SW 1271 (cell line): ENCODE measurements around the gene PIK3R4.

Source experiments
- DNase-seq, 2 experiments: peaks; one replicate each; lab custom pipeline; 2025; lab: John Stamatoyannopoulos, UW

The PIK3R4 gene

GRCh38 chr3:130746246-130747039 lies at the start of gene PIK3R4:
PIK3R4 (minus strand) TSS chr3:130746829; CDS start chr3:130745218, 1,611 bp downstream.
- DNase-seq: peak; percentile 94 to 97

- DNase-seq: no peak
These were observed 48.8 kb upstream of the PIK3R4 start for GRCh38 chr3:130795396-130795795.

GRCh38 chr3:130792246-130792645 lies 45.6 kb upstream of the PIK3R4 start:
- no peak for DNase-seq

- no peak for DNase-seq
These were observed 43.2 kb upstream of the PIK3R4 start for GRCh38 chr3:130789782-130790322.

- no peak for DNase-seq
These were observed 40.9 kb upstream of the PIK3R4 start for GRCh38 chr3:130787422-130788068.

GRCh38 chr3:130786306-130786705 lies 39.7 kb upstream of the PIK3R4 start:
- DNase-seq: no peak

- DNase-seq: no peak
These were observed 37.0 kb upstream of the PIK3R4 start for GRCh38 chr3:130783629-130784028.

GRCh38 chr3:130779486-130779885 lies 32.9 kb upstream of the PIK3R4 start:
- no peak for DNase-seq

- no peak for DNase-seq
These were observed 32.4 kb upstream of the PIK3R4 start for GRCh38 chr3:130779031-130779430.

GRCh38 chr3:130773366-130773765 lies 26.7 kb upstream of the PIK3R4 start:
- DNase-seq: no peak

GRCh38 chr3:130772129-130772528 lies 25.5 kb upstream of the PIK3R4 start:
- no peak for DNase-seq

- no peak for DNase-seq
These were observed 24.0 kb upstream of the PIK3R4 start for GRCh38 chr3:130770644-130771043.

GRCh38 chr3:130761730-130762311 lies 15.2 kb upstream of the PIK3R4 start:
- no peak for DNase-seq

- no peak for DNase-seq
These were observed 14.3 kb upstream of the PIK3R4 start for GRCh38 chr3:130760922-130761321.

- peak in 1 of 2 experiments; percentile 61 for DNase-seq
These were observed 13.2 kb upstream of the PIK3R4 start for GRCh38 chr3:130759692-130760338.

- no peak for DNase-seq
These were observed 12.2 kb upstream of the PIK3R4 start for GRCh38 chr3:130758624-130759369.

- no peak for DNase-seq
These were observed 11.1 kb upstream of the PIK3R4 start for GRCh38 chr3:130757611-130758150.

- DNase-seq: no peak
These were observed 9.0 kb upstream of the PIK3R4 start for GRCh38 chr3:130755666-130756065.

GRCh38 chr3:130748981-130749380 lies 2.4 kb upstream of the PIK3R4 start:
- no peak for DNase-seq

- DNase-seq: no peak
These were observed 1.8 kb upstream of the PIK3R4 start for GRCh38 chr3:130748467-130748861.

- DNase-seq: no peak
These were observed 3.3 kb downstream of the PIK3R4 start for GRCh38 chr3:130743354-130743753.
